GM13977 (cell line): ENCODE data around the gene CDH23.

Source experiments
- DNase-seq: peaks from one replicate; pipeline ENCODE4 v3.0.0; 2012; ENCODE audit warnings: low spot score
- CTCF ChIP-seq: IDR thresholded peaks from 2 replicates; pipeline ENCODE4 v1.5.1; 2012; ENCODE audit warnings: mild to moderate bottlenecking, control low read depth; ENCODE audit not compliant: insufficient read depth; ENCODE audit errors: extremely low read depth, missing control alignments
- in situ Hi-C: fragments of 300-500 bp; cut with MboI; formaldehyde crosslinking; loops from one replicate; pipeline ENCODE4 v1.12.0; 2022; ENCODE audit warnings: low sequenced_read_pairs, low pct_unique_long_range_greater_than_20kb, mixed read lengths, inconsistent platforms; ENCODE audit not compliant: unreplicated experiment

The CDH23 gene

GRCh38 chr10:71396711-71397295 is at the start of gene CDH23:
CDH23 (plus strand) TSS chr10:71396920; CDS start chr10:71439832, 42,912 bp downstream.
- in situ Hi-C loops, result no loop called here
- no peak for TF ChIP-seq CTCF
- peak; percentile 52 for DNase-seq

- DNase-seq, result no peak
- in situ Hi-C loops, result no loop called here
- TF ChIP-seq CTCF, result no peak
Measured at GRCh38 chr10:71347587-71348395, 48.9 kb upstream of the CDH23 start.

GRCh38 chr10:71348850-71349249 is 47.9 kb upstream of the CDH23 start:
- DNase-seq, result no peak
- no peak for TF ChIP-seq CTCF
- in situ Hi-C loops, result no loop called here

GRCh38 chr10:71349406-71349805 is 47.3 kb upstream of the CDH23 start:
- no peak for TF ChIP-seq CTCF
- no peak for DNase-seq
- in situ Hi-C loops, result no loop called here

- in situ Hi-C loops, result no loop called here
- TF ChIP-seq CTCF, result no peak
- DNase-seq, result no peak
Measured at GRCh38 chr10:71351087-71351486, 45.6 kb upstream of the CDH23 start.

GRCh38 chr10:71351628-71352319 is 44.9 kb upstream of the CDH23 start:
- TF ChIP-seq CTCF, result no peak
- DNase-seq, result no peak
- in situ Hi-C loops, result no loop called here
